MM.1S (cell line): ENCODE measurements around the gene TCTN3.

Source experiments
- DNase-seq: peaks from one replicate; pipeline ENCODE4 v3.0.0-alpha.2; 2015
- H2AFZ ChIP-seq: fragments of 300-600 bp; sonication (generic); 2 replicates; pipeline ENCODE4 v1.6.0; 2016; ENCODE audit warnings: antibody characterized with exemption, low read length
- H3F3A ChIP-seq: fragments of 300-600 bp; sonication (generic); 2 replicates; pipeline ENCODE4 v1.6.1; 2016; ENCODE audit warnings: mild to moderate bottlenecking, antibody characterized with exemption, low read length, moderate library complexity, mixed read lengths; ENCODE audit not compliant: insufficient read depth
- H3K27ac ChIP-seq: fragments of 300-600 bp; sonication (generic); 2 replicates; pipeline ENCODE4 v1.5.1; 2016; ENCODE audit warnings: mild to moderate bottlenecking, low read length
- H3K27me3 ChIP-seq: fragments of 300-600 bp; sonication (generic); replicated peaks from 2 replicates; pipeline ENCODE4 v1.6.0; 2016; ENCODE audit warnings: low read length; ENCODE audit not compliant: insufficient read depth
- H3K36me3 ChIP-seq: fragments of 300-600 bp; sonication (generic); replicated peaks from 2 replicates; pipeline ENCODE4 v1.6.1; 2016; ENCODE audit warnings: mild to moderate bottlenecking, low read length, mixed read lengths; ENCODE audit not compliant: insufficient read depth
- H3K4me1 ChIP-seq: fragments of 300-600 bp; sonication (generic); 2 replicates; pipeline ENCODE4 v1.6.1; 2016; ENCODE audit warnings: low read length, mixed read lengths
- H3K4me2 ChIP-seq: fragments of 300-600 bp; sonication (generic); 2 replicates; pipeline ENCODE4 v1.6.0; 2016; ENCODE audit warnings: low read depth, low read length
- H3K4me3 ChIP-seq: fragments of 300-600 bp; sonication (generic); 2 replicates; pipeline ENCODE4 v1.5.1; 2016; ENCODE audit warnings: low read length, mixed read lengths
- H3K79me2 ChIP-seq: fragments of 300-600 bp; sonication (generic); 2 replicates; pipeline ENCODE4 v1.6.1; 2016; ENCODE audit warnings: mixed run types, low read length, mixed read lengths
- H3K9ac ChIP-seq: fragments of 300-600 bp; sonication (generic); 2 replicates; pipeline ENCODE4 v1.6.1; 2016; ENCODE audit warnings: low read length, mixed read lengths
- H3K9me2 ChIP-seq: fragments of 300-600 bp; sonication (generic); replicated peaks from 2 replicates; pipeline ENCODE4 v1.6.1; 2016; ENCODE audit warnings: mild to moderate bottlenecking, low read length, mixed read lengths; ENCODE audit not compliant: insufficient read depth
- H3K9me3 ChIP-seq: fragments of 300-600 bp; sonication (generic); replicated peaks from 2 replicates; pipeline ENCODE4 v1.6.1; 2016; ENCODE audit warnings: mild to moderate bottlenecking, low read length, mixed read lengths; ENCODE audit not compliant: insufficient read depth
- H4K20me1 ChIP-seq: fragments of 300-600 bp; sonication (generic); 2 replicates; pipeline ENCODE4 v1.6.1; 2016; ENCODE audit warnings: mild to moderate bottlenecking, low read length, moderate library complexity, mixed read lengths; ENCODE audit not compliant: insufficient read depth
- CTCF ChIP-seq: fragments of 300-600 bp; sonication (generic); IDR thresholded peaks from 2 replicates; pipeline ENCODE4 v1.5.1; 2016; ENCODE audit warnings: antibody characterized with exemption, low read length, mixed read lengths
- EZH2 ChIP-seq: fragments of 300-600 bp; sonication (generic); optimal IDR thresholded peaks from 2 replicates; pipeline ENCODE3; 2017; ENCODE audit warnings: low read depth, mild to moderate bottlenecking, antibody characterized with exemption, low read length, mixed read lengths
- EZH2phosphoT487 ChIP-seq: fragments of 300-600 bp; sonication (generic); IDR thresholded peaks from 2 replicates; pipeline ENCODE4 v1.6.1; 2018; ENCODE audit warnings: antibody characterized with exemption, low read length

The TCTN3 gene

GRCh38 chr10:95706573-95706972 lies 12.8 kb upstream of the TCTN3 start:
- Histone ChIP-seq H3K9me3 (no peaks in the 10 kb centered on the region), H4K20me1 (no peaks in the 10 kb centered on the region), H3K36me3 (no peaks in the 10 kb centered on the region), H3F3A (no peaks in the 10 kb centered on the region), H2AFZ (no peak overlapping the region), H3K9ac (no peak overlapping the region), H3K4me3 (no peak overlapping the region), H3K4me2 (no peak overlapping the region), H3K27me3 (no peaks in the 10 kb centered on the region), H3K79me2 (no peaks in the 10 kb centered on the region), H3K9me2 (no peaks in the 10 kb centered on the region), H3K4me1 (peaks cover 9% of the 10 kb centered on the region; the same call in 1 of the 2 replicates), H3K27ac (no peak overlapping the region)
- DNase-seq, result no peak
- TF ChIP-seq EZH2phosphoT487 (no peak), EZH2 (no peak), CTCF (no peak)

- no peaks in the 10 kb centered on the region for H3K27me3 ChIP-seq
- DNase-seq, result no peak
- H3K9me2 ChIP-seq, result no peaks in the 10 kb centered on the region
- no peaks in the 10 kb centered on the region for H3K9me3 ChIP-seq
- H2AFZ ChIP-seq, result no peak overlapping the region
- TF ChIP-seq CTCF (no peak), EZH2 (no peak), EZH2phosphoT487 (no peak)
- H3K4me2 ChIP-seq, result no peak overlapping the region
- H3K4me3 ChIP-seq, result no peak overlapping the region
- H3K36me3 ChIP-seq, result no peaks in the 10 kb centered on the region
- H3K79me2 ChIP-seq, result peaks cover 3% of the 10 kb centered on the region
- no peaks in the 10 kb centered on the region for H3F3A ChIP-seq
- H3K9ac ChIP-seq, result no peak overlapping the region
- H4K20me1 ChIP-seq, result no peaks in the 10 kb centered on the region
- H3K4me1 ChIP-seq, result no peaks in the 10 kb centered on the region
- no peak overlapping the region for H3K27ac ChIP-seq
These were observed 4.7 kb upstream of the TCTN3 start for GRCh38 chr10:95698415-95698814.

GRCh38 chr10:95697429-95697828 lies 3.7 kb upstream of the TCTN3 start:
- no peak overlapping the region for H3K27ac ChIP-seq
- no peak overlapping the region for H2AFZ ChIP-seq
- DNase-seq, result no peak
- no peak overlapping the region for H3K9ac ChIP-seq
- H4K20me1 ChIP-seq, result no peaks in the 10 kb centered on the region
- H3K4me3 ChIP-seq, result no peak overlapping the region
- H3F3A ChIP-seq, result no peaks in the 10 kb centered on the region
- H3K27me3 ChIP-seq, result no peaks in the 10 kb centered on the region
- H3K79me2 ChIP-seq, result peaks cover 12% of the 10 kb centered on the region
- no peaks in the 10 kb centered on the region for H3K36me3 ChIP-seq
- H3K4me2 ChIP-seq, result no peak overlapping the region
- H3K4me1 ChIP-seq, result no peaks in the 10 kb centered on the region
- no peaks in the 10 kb centered on the region for H3K9me3 ChIP-seq
- no peaks in the 10 kb centered on the region for H3K9me2 ChIP-seq
- TF ChIP-seq EZH2phosphoT487 (no peak), EZH2 (no peak), CTCF (no peak)
